IMR-90 (cell line): Measurements from ENCODE around the gene FAIM. TPM values are rescaled to one million over a fixed set of nuclear protein-coding genes. Genes with fewer than 3 reads are reported as not detected.

Experiments
- ATAC-seq: fragments of 200-7000 bp; cut with Tn5 transposase; 2 replicates; pipeline ENCODE4 v1.9.1; 2020; ENCODE audit warnings: low read depth, mild to moderate bottlenecking, moderate library complexity
- BruUV-seq: library from RNA; stranded (reverse); fragments of 400-500 nt; replicated peaks from 2 replicates; lab custom pipeline; 2021; lab: Mats Ljungman, UMichigan
- CTCF ChIA-PET: fragments of 300-600 bp; formaldehyde crosslinking; extraction: SDS; loops from one replicate; lab custom pipeline; 2021; ENCODE audit warnings: antibody characterized with exemption; lab: Yijun Ruan, JAX
- POLR2A ChIA-PET: fragments of 300-600 bp; sonication (Branson Sonifier 250); formaldehyde crosslinking; loops from one replicate; lab custom pipeline; 2022; ENCODE audit warnings: antibody characterized with exemption; ENCODE audit not compliant: unreplicated experiment; lab: Charles Lee
- DNase-seq: peaks from one replicate; pipeline ENCODE4 v3.0.0; 2013
- H2AFZ ChIP-seq: replicated peaks from 2 replicates; pipeline ENCODE3; 2013; ENCODE audit warnings: low read length, mild to moderate bottlenecking; ENCODE audit not compliant: poor library complexity
- H2AK5ac ChIP-seq: 2 replicates; pipeline ENCODE4 v1.6.1; 2013; ENCODE audit warnings: low read depth, low read length, inconsistent platforms
- H2AK9ac ChIP-seq: replicated peaks from 2 replicates; pipeline ENCODE3; 2013; ENCODE audit warnings: mild to moderate bottlenecking, low read depth, low read length, moderate library complexity; ENCODE audit not compliant: poor library complexity
- H2BK120ac ChIP-seq: 2 replicates; pipeline ENCODE4 v1.6.1; 2013; ENCODE audit warnings: low read depth, low read length, inconsistent platforms
- H2BK15ac ChIP-seq: 3 replicates; pipeline ENCODE4 v1.6.1; 2013; ENCODE audit warnings: low read depth, low read length, inconsistent platforms
- H2BK20ac ChIP-seq: 2 replicates; pipeline ENCODE4 v1.6.1; 2013; ENCODE audit warnings: low read depth, mild to moderate bottlenecking, inconsistent platforms, low read length, moderate library complexity
- H2BK5ac ChIP-seq: 2 replicates; pipeline ENCODE4 v1.6.1; 2013; ENCODE audit warnings: mild to moderate bottlenecking, low read depth, low read length, inconsistent platforms; ENCODE audit not compliant: poor library complexity, severe bottlenecking
- H3K14ac ChIP-seq: replicated peaks from 2 replicates; pipeline ENCODE4 v1.6.1; 2013; ENCODE audit warnings: low read depth, low read length, inconsistent platforms
- H3K18ac ChIP-seq: 2 replicates; pipeline ENCODE4 v1.6.1; 2013; ENCODE audit warnings: low read depth, low read length, control low read depth
- H3K23ac ChIP-seq: 2 replicates; pipeline ENCODE4 v1.6.1; 2013; ENCODE audit warnings: low read depth, low read length, inconsistent platforms
- H3K27ac ChIP-seq: 2 replicates; pipeline ENCODE4 v1.5.1; 2013; ENCODE audit warnings: mild to moderate bottlenecking, control low read depth, low read length; ENCODE audit not compliant: insufficient read depth
- H3K27me3 ChIP-seq: 2 replicates; pipeline ENCODE4 v1.6.1; 2013; ENCODE audit warnings: low read length; ENCODE audit not compliant: control insufficient read depth, insufficient read depth
- H3K36me3 ChIP-seq: 2 replicates; pipeline ENCODE4 v1.6.1; 2013; ENCODE audit warnings: low read length, mixed read lengths; ENCODE audit not compliant: control insufficient read depth, insufficient read depth
- H3K4ac ChIP-seq: 2 replicates; pipeline ENCODE4 v1.6.1; 2013; ENCODE audit warnings: low read depth, low read length, inconsistent platforms
- H3K4me1 ChIP-seq: 2 replicates; pipeline ENCODE4 v1.6.1; 2013; ENCODE audit warnings: low read length, mixed read lengths; ENCODE audit not compliant: control insufficient read depth, insufficient read depth
- H3K4me2 ChIP-seq: 2 replicates; pipeline ENCODE4 v1.6.1; 2013; ENCODE audit warnings: low read depth, mild to moderate bottlenecking, control low read depth, low read length, moderate library complexity
- H3K4me3 ChIP-seq: 2 replicates; pipeline ENCODE4 v1.5.1; 2013; ENCODE audit warnings: low read depth, mild to moderate bottlenecking, control low read depth, low read length, moderate library complexity; ENCODE audit not compliant: insufficient read depth
- H3K56ac ChIP-seq: 2 replicates; pipeline ENCODE4 v1.6.1; 2013; ENCODE audit warnings: low read length, inconsistent platforms; ENCODE audit not compliant: insufficient read depth; ENCODE audit errors: extremely low read depth
- H3K79me1 ChIP-seq, 2 experiments: 2 replicates each; pipeline ENCODE4 v1.6.1; 2013; ENCODE audit warnings: low read length in 2 of 2, inconsistent platforms in 1 of 2, low read depth in 1 of 2
- H3K9ac ChIP-seq: 2 replicates; pipeline ENCODE4 v1.6.1; 2013; ENCODE audit warnings: low read depth, low read length, control low read depth
- H3K9me1 ChIP-seq: 2 replicates; pipeline ENCODE4 v1.6.1; 2013; ENCODE audit warnings: low read length, inconsistent platforms; ENCODE audit not compliant: insufficient read depth
- H3K9me3 ChIP-seq: 2 replicates; pipeline ENCODE4 v1.6.1; 2013; ENCODE audit warnings: low read length; ENCODE audit not compliant: control insufficient read depth, insufficient read depth
- H4K20me1 ChIP-seq: 2 replicates; pipeline ENCODE4 v1.6.1; 2013; ENCODE audit warnings: low read length, inconsistent platforms; ENCODE audit not compliant: insufficient read depth
- H4K5ac ChIP-seq: 2 replicates; pipeline ENCODE4 v1.6.1; 2013; ENCODE audit warnings: mild to moderate bottlenecking, low read depth, low read length, control low read depth
- H4K8ac ChIP-seq, 2 experiments: 2 replicates each; pipeline ENCODE4 v1.6.1; 2013; ENCODE audit warnings: low read depth in 2 of 2, low read length in 2 of 2, control low read depth in 1 of 2, inconsistent platforms in 1 of 2
- H4K91ac ChIP-seq: 2 replicates; pipeline ENCODE4 v1.6.1; 2013; ENCODE audit warnings: low read depth, low read length, inconsistent platforms; ENCODE audit not compliant: insufficient read depth
- BHLHE40 ChIP-seq: fragments of 150-350 bp; IDR thresholded peaks from 2 replicates; pipeline ENCODE4 v1.6.1; 2016; ENCODE audit warnings: mild to moderate bottlenecking, low read depth, low read length
- CEBPB ChIP-seq: IDR thresholded peaks from 2 replicates; pipeline ENCODE4 v1.6.1; 2012; ENCODE audit warnings: low read depth, low read length, improper control_type of control experiment
- CHD1 ChIP-seq: IDR thresholded peaks from 2 replicates; pipeline ENCODE4 v1.6.1; 2012; ENCODE audit warnings: low read depth, low read length, improper control_type of control experiment
- FOS ChIP-seq: fragments of 150-350 bp; IDR thresholded peaks from 2 replicates; pipeline ENCODE4 v1.6.1; 2016; ENCODE audit warnings: low read depth, low read length
- MAFK ChIP-seq: IDR thresholded peaks from 2 replicates; pipeline ENCODE4 v1.6.1; 2012; ENCODE audit warnings: low read depth, low read length, improper control_type of control experiment
- MAZ ChIP-seq: IDR thresholded peaks from 2 replicates; pipeline ENCODE4 v1.6.1; 2012; ENCODE audit warnings: low read depth, mild to moderate bottlenecking, low read length, improper control_type of control experiment, moderate library complexity, borderline replicate concordance
- MXI1 ChIP-seq: IDR thresholded peaks from 2 replicates; pipeline ENCODE4 v1.6.1; 2012; ENCODE audit warnings: low read depth, mild to moderate bottlenecking, low read length, moderate library complexity, borderline replicate concordance
- POLR2A ChIP-seq: IDR thresholded peaks from 2 replicates; pipeline ENCODE4 v1.6.1; 2012; ENCODE audit warnings: mild to moderate bottlenecking, low read depth, low read length
- RAD21 ChIP-seq: IDR thresholded peaks from 2 replicates; pipeline ENCODE4 v1.6.1; 2012; ENCODE audit warnings: low read length, improper control_type of control experiment
- RFX5 ChIP-seq: IDR thresholded peaks from 2 replicates; pipeline ENCODE4 v1.8.0; 2012; ENCODE audit warnings: low read depth, mild to moderate bottlenecking, low read length, moderate library complexity
- SMC3 ChIP-seq: fragments of 150-350 bp; IDR thresholded peaks from 2 replicates; pipeline ENCODE4 v1.6.1; 2016; ENCODE audit warnings: low read depth, mild to moderate bottlenecking, antibody characterized with exemption, low read length, moderate library complexity
- WGBS, 2 experiments: methylation state at CpG; one replicate each; pipeline versions ENCODE4 v1.1.5 to v1.1.7; 2013; ENCODE audit warnings: missing lambda C conversion rate in 2 of 2; ENCODE audit not compliant: insufficient read length in 1 of 2; ENCODE audit errors: extremely low coverage in 2 of 2; 5-methylcytosine and 5-hydroxymethylcytosine counted together
- dilution Hi-C: fragments of 300-500 bp; cut with HindIII; formaldehyde crosslinking; loops from one replicate; pipeline ENCODE4 v1.14.3; 2018; ENCODE audit warnings: low sequenced_read_pairs; ENCODE audit not compliant: unreplicated experiment
- in situ Hi-C: fragments of 300-500 bp; cut with MboI; formaldehyde crosslinking; loops from 3 replicates; pipeline ENCODE4 v1.14.3; 2019; ENCODE audit warnings: low sequenced_read_pairs, inconsistent platforms, mixed read lengths
- intact Hi-C: fragments of 100-400 bp; cut with micrococcal nuclease; formaldehyde crosslinking; loops from 2 replicates; pipeline ENCODE4 v1.10.0; 2022
- polyA plus RNA-seq, 3 experiments: library from polyadenylated mRNA; depleted of rRNA; stranded (reverse); fragments of >200 nt; gene quantifications; 2 replicates each; pipeline ENCODE4 v1.2.3, GENCODE V29; 2012; ENCODE audit warnings: low replicate concordance in 1 of 3
- total RNA-seq: library from RNA; depleted of rRNA; stranded (reverse); fragments of >200 nt; gene quantifications from 2 replicates; pipeline ENCODE4 v1.2.3, GENCODE V29; 2012
- TF ChIP-seq, protein P1 (sequence below): fragments of 150-350 bp; IDR thresholded peaks from 2 replicates; pipeline ENCODE4 v1.6.1; 2016; ENCODE audit warnings: low read depth, mild to moderate bottlenecking, low read length, moderate library complexity, borderline replicate concordance
- TF ChIP-seq, protein P2 (sequence below): fragments of 150-350 bp; IDR thresholded peaks from 2 replicates; pipeline ENCODE4 v1.6.1; 2017; ENCODE audit warnings: mild to moderate bottlenecking, antibody characterized with exemption, low read length, low read depth
- TF ChIP-seq, protein P3 (sequence below): conservative IDR thresholded peaks from 2 replicates; pipeline ENCODE4 v1.5.1; 2012; ENCODE audit warnings: mild to moderate bottlenecking, low read depth, low read length, improper control_type of control experiment

The FAIM gene
- total and polyA plus RNA-seq, 2 of the 4 experiments (the other 2 are of a cell fraction): 2.5 to 3.4 TPM

DNA sequence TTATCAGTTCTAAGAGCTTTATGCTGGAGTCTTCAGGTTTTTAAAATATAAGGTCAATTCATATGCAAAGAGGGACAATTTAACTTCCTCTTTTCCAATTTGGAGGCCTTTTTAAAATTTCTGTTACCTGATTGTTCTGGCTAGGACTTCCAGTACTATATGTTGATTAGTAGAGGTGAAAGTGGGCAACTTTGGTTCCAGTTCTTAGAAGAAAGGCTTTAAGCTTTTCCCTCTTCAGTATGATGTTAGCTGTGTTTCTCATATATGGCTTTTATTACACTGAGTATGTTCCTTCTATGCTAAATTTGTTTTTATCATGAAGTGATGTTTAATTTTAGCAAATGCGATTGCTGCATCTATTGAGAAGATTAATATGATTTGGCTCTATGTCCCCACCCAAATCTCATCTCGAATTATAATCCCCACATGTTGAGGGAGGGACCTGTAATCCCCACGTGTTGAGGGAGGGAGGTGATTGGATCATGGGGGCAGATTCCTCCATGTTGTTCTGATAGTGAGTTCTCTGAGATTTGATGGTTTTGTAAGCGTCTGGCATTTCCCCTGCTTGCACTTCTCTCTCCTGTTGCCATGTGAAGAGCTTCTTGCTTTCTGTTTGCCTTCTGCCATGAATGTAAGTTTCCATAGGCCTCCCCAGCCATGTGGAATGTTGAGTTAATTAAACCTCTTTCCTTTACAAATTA, 33.8 kb downstream of the FAIM start:
- Histone ChIP-seq H4K91ac (no peak overlapping the region), H3K4ac (no peak overlapping the region), H2BK15ac (no peak overlapping the region), H2AK5ac (no peak overlapping the region), H3K27me3 (no peaks in the 10 kb centered on the region), H2AK9ac (no peak overlapping the region), H3K14ac (no peak overlapping the region), H3K56ac (no peak overlapping the region), H3K79me1 (no peaks in the 10 kb centered on the region), H3K9ac (no peak overlapping the region), H3K4me2 (no peak overlapping the region), H3K4me3 (no peak overlapping the region), H2BK120ac (no peak overlapping the region), H4K5ac (no peak overlapping the region), H3K27ac (no peak overlapping the region), H3K36me3 (no peaks in the 10 kb centered on the region), H3K9me3 (peaks cover 11% of the 10 kb centered on the region), H3K9me1 (no peaks in the 10 kb centered on the region), H4K20me1 (no peaks in the 10 kb centered on the region), H3K18ac (no peak overlapping the region), H3K23ac (no peak overlapping the region), H2BK5ac (no peak overlapping the region), H4K8ac (no peak overlapping the region), H2BK20ac (no peak overlapping the region), H2AFZ (no peak overlapping the region), H3K4me1 (no peaks in the 10 kb centered on the region)
- TF ChIP-seq MAFK (no peak), FOS (no peak), CHD1 (no peak), RFX5 (no peak), RAD21 (no peak), POLR2A (no peak), CEBPB (no peak), BHLHE40 (no peak), MXI1 (no peak), SMC3 (no peak), MAZ (no peak)
- TF ChIP-seq, protein P1, sequence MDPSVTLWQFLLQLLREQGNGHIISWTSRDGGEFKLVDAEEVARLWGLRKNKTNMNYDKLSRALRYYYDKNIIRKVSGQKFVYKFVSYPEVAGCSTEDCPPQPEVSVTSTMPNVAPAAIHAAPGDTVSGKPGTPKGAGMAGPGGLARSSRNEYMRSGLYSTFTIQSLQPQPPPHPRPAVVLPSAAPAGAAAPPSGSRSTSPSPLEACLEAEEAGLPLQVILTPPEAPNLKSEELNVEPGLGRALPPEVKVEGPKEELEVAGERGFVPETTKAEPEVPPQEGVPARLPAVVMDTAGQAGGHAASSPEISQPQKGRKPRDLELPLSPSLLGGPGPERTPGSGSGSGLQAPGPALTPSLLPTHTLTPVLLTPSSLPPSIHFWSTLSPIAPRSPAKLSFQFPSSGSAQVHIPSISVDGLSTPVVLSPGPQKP: no peak
- TF ChIP-seq, protein P2, sequence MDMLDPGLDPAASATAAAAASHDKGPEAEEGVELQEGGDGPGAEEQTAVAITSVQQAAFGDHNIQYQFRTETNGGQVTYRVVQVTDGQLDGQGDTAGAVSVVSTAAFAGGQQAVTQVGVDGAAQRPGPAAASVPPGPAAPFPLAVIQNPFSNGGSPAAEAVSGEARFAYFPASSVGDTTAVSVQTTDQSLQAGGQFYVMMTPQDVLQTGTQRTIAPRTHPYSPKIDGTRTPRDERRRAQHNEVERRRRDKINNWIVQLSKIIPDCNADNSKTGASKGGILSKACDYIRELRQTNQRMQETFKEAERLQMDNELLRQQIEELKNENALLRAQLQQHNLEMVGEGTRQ: no peak
- TF ChIP-seq, protein P3, sequence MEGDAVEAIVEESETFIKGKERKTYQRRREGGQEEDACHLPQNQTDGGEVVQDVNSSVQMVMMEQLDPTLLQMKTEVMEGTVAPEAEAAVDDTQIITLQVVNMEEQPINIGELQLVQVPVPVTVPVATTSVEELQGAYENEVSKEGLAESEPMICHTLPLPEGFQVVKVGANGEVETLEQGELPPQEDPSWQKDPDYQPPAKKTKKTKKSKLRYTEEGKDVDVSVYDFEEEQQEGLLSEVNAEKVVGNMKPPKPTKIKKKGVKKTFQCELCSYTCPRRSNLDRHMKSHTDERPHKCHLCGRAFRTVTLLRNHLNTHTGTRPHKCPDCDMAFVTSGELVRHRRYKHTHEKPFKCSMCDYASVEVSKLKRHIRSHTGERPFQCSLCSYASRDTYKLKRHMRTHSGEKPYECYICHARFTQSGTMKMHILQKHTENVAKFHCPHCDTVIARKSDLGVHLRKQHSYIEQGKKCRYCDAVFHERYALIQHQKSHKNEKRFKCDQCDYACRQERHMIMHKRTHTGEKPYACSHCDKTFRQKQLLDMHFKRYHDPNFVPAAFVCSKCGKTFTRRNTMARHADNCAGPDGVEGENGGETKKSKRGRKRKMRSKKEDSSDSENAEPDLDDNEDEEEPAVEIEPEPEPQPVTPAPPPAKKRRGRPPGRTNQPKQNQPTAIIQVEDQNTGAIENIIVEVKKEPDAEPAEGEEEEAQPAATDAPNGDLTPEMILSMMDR: no peak
- CTCF ChIA-PET: no interaction called here
- no TSS peak for BruUV-seq
- ATAC-seq: no peak
- POLR2A ChIA-PET: no interaction called here
- in situ Hi-C loops (no loop called here), intact Hi-C loops (no loop called here), dilution Hi-C loops (no loop called here)
- WGBS, 2 experiments: no CpG with 5 or more reads among the region's 4 CpGs
- no peak for DNase-seq
